HCT116 (cell line): ENCODE data around the gene DDX50. TPM values are rescaled to one million over a fixed set of nuclear protein-coding genes. Genes with fewer than 3 reads are reported as not detected.

ENCODE experiments used
- ATAC-seq: fragments of 200-7000 bp; cut with Tn5 transposase; 2 replicates; pipeline ENCODE4 v1.9.1; 2020; ENCODE audit warnings: mild to moderate bottlenecking, moderate library complexity
- BruUV-seq: library from RNA; stranded (reverse); fragments of 400-500 nt; replicated peaks from 2 replicates; lab custom pipeline; 2021; lab: Mats Ljungman, UMichigan
- CTCF ChIA-PET: fragments of 300-600 bp; sonication (Branson Sonifier 250); formaldehyde crosslinking; loops from one replicate; lab custom pipeline; 2021; ENCODE audit warnings: antibody characterized with exemption; lab: Charles Lee
- POLR2A ChIA-PET: fragments of 300-600, 350-600 bp; sonication (Branson Sonifier 250); formaldehyde crosslinking; loops from one replicate; lab custom pipeline; 2021; ENCODE audit warnings: antibody characterized with exemption; lab: Charles Lee
- RAD21 ChIA-PET, 2 experiments: fragments of 300-600 bp; sonication (Branson Sonifier 250); formaldehyde crosslinking; loops; one replicate each; lab custom pipeline; 2023; ENCODE audit warnings: low total read pairs in 2 of 2; ENCODE audit not compliant: uncharacterized antibody in 2 of 2, unreplicated experiment in 2 of 2, low non-redundant PET in 1 of 2; lab: Charles Lee
- DNase-seq: peaks from one replicate; pipeline ENCODE4 v3.0.0-alpha.2; 2010; ENCODE audit warnings: low read depth, low spot score
- H2AFZ ChIP-seq: fragments of 200-600 bp; shearing (Covaris generic), sonication (generic); 2 replicates; pipeline ENCODE4 v1.6.1; 2017; ENCODE audit warnings: low read depth, mixed run types, mixed read lengths, antibody characterized with exemption, low read length; ENCODE audit not compliant: poor library complexity, severe bottlenecking
- H3K27ac ChIP-seq: 2 replicates; pipeline ENCODE4 v1.5.1; 2012; ENCODE audit warnings: low read depth, low read length
- H3K27me3 ChIP-seq: fragments of 200-600 bp; sonication (generic); 2 replicates; pipeline ENCODE4 v1.6.1; 2016; ENCODE audit warnings: mixed run types, low read length, mixed read lengths; ENCODE audit not compliant: insufficient read depth
- H3K36me3 ChIP-seq, 2 experiments: fragments of 200-500 bp in 1 of 2; fragments of 200-600 bp in 1 of 2; sonication (Bioruptor generic) in 1 of 2; sonication (generic) in 1 of 2; 2 replicates each; pipeline versions ENCODE4 v1.5.1 to v1.6.1; 2014 to 2016; ENCODE audit warnings: low read length in 2 of 2, inconsistent platforms in 1 of 2, mixed read lengths in 1 of 2, mixed run types in 1 of 2; ENCODE audit not compliant: insufficient read depth in 2 of 2, control insufficient read depth in 1 of 2
- H3K4me1 ChIP-seq, 2 experiments: fragments of 200-600 bp in 1 of 2; sonication (generic) in 1 of 2; 2 replicates each; pipeline versions ENCODE4 v1.5.1 to v1.6.1; 2012 to 2017; ENCODE audit warnings: low read length in 2 of 2, inconsistent platforms in 1 of 2, mild to moderate bottlenecking in 1 of 2, mixed read lengths in 1 of 2, mixed run types in 1 of 2, moderate library complexity in 1 of 2; ENCODE audit not compliant: insufficient read depth in 2 of 2, control insufficient read depth in 1 of 2
- H3K4me2 ChIP-seq: fragments of 200-600 bp; sonication (generic); 2 replicates; pipeline ENCODE4 v1.6.1; 2017; ENCODE audit warnings: mixed run types, low read length, mixed read lengths
- H3K4me3 ChIP-seq, 2 experiments: fragments of 200-600 bp in 1 of 2; sonication (generic) in 1 of 2; replicated peaks in 1 of 2; 2 replicates each; pipeline ENCODE4 v1.5.1; 2011 to 2016; ENCODE audit warnings: low read length in 2 of 2, control low read depth in 1 of 2, low read depth in 1 of 2, mild to moderate bottlenecking in 1 of 2, mixed read lengths in 1 of 2, mixed run types in 1 of 2
- H3K79me2 ChIP-seq: fragments of 200-600 bp; sonication (generic); 2 replicates; pipeline ENCODE4 v1.6.1; 2017; ENCODE audit warnings: mild to moderate bottlenecking, mixed run types, low read length, moderate library complexity, mixed read lengths; ENCODE audit not compliant: insufficient read depth
- H3K9ac ChIP-seq: fragments of 200-600 bp; sonication (generic); 2 replicates; pipeline ENCODE4 v1.6.1; 2016; ENCODE audit warnings: low read length, mixed read lengths
- H3K9me2 ChIP-seq: fragments of 200-600 bp; sonication (generic), shearing (Covaris generic); 2 replicates; pipeline ENCODE4 v1.6.1; 2017; ENCODE audit warnings: mixed run types, mild to moderate bottlenecking, moderate library complexity; ENCODE audit not compliant: insufficient read depth
- H3K9me3 ChIP-seq, 2 experiments: fragments of 200-500 bp in 1 of 2; fragments of 200-600 bp in 1 of 2; sonication (Bioruptor generic) in 1 of 2; sonication (generic) in 1 of 2; 2 replicates each; pipeline ENCODE4 v1.6.1; 2014 to 2017; ENCODE audit warnings: low read length in 2 of 2, mixed read lengths in 2 of 2, inconsistent platforms in 1 of 2, low read depth in 1 of 2, mild to moderate bottlenecking in 1 of 2, mixed run types in 1 of 2, moderate library complexity in 1 of 2; ENCODE audit not compliant: control insufficient read depth in 1 of 2, insufficient read depth in 1 of 2
- H4K20me1 ChIP-seq: fragments of 200-600 bp; sonication (generic), shearing (Covaris generic); 2 replicates; pipeline ENCODE4 v1.6.1; 2017; ENCODE audit warnings: mixed run types, mild to moderate bottlenecking, moderate library complexity; ENCODE audit not compliant: insufficient read depth
- CEBPB ChIP-seq: IDR thresholded peaks from 2 replicates; pipeline ENCODE4 v1.6.1; 2012; ENCODE audit warnings: low read depth
- EGR1 ChIP-seq: IDR thresholded peaks from 2 replicates; pipeline ENCODE4 v1.6.1; 2012; ENCODE audit warnings: low read depth
- EZH2 ChIP-seq: fragments of 200-600 bp; sonication (generic); IDR thresholded peaks from 2 replicates; pipeline ENCODE4 v1.6.1; 2017; ENCODE audit warnings: antibody characterized with exemption, mixed run types
- EZH2phosphoT487 ChIP-seq: fragments of 200-600 bp; IDR thresholded peaks from 2 replicates; pipeline ENCODE4 v1.6.1; 2018; ENCODE audit warnings: antibody characterized with exemption, borderline replicate concordance
- FOSL1 ChIP-seq: IDR thresholded peaks from 2 replicates; pipeline ENCODE4 v1.6.1; 2012; ENCODE audit warnings: low read depth
- JUND ChIP-seq: IDR thresholded peaks from 2 replicates; pipeline ENCODE4 v1.6.1; 2012
- POLR2A ChIP-seq: IDR thresholded peaks from 2 replicates; pipeline ENCODE4 v1.7.0; 2011; ENCODE audit warnings: borderline replicate concordance; ENCODE audit not compliant: insufficient read depth, insufficient read length; ENCODE audit errors: extremely low read depth
- POLR2AphosphoS5 ChIP-seq: IDR thresholded peaks from 2 replicates; pipeline ENCODE4 v1.6.1; 2011; ENCODE audit warnings: mild to moderate bottlenecking, low read depth, low read length, moderate library complexity
- RAD21 ChIP-seq: IDR thresholded peaks from 2 replicates; pipeline ENCODE4 v1.6.1; 2012; ENCODE audit warnings: low read depth, mild to moderate bottlenecking
- REST ChIP-seq: IDR thresholded peaks from 2 replicates; pipeline ENCODE4 v1.6.1; 2012; ENCODE audit warnings: low read depth
- SP1 ChIP-seq: IDR thresholded peaks from 2 replicates; pipeline ENCODE4 v1.6.1; 2012; ENCODE audit warnings: low read depth
- YY1 ChIP-seq: IDR thresholded peaks from 2 replicates; pipeline ENCODE4 v1.6.1; 2011; ENCODE audit warnings: low read length, low read depth, moderate library complexity, mild to moderate bottlenecking; ENCODE audit not compliant: insufficient replicate concordance; ENCODE audit errors: extremely low read depth
- ZBTB33 ChIP-seq: IDR thresholded peaks from 2 replicates; pipeline ENCODE4 v1.6.1; 2011; ENCODE audit warnings: mild to moderate bottlenecking, low read length, moderate library complexity; ENCODE audit not compliant: insufficient replicate concordance; ENCODE audit errors: extremely low read depth
- ZNF274 ChIP-seq: fragments of 200-500 bp; sonication (Bioruptor generic); IDR thresholded peaks from 2 replicates; pipeline ENCODE4 v1.6.1; 2014; ENCODE audit warnings: mild to moderate bottlenecking, low read depth, low read length, inconsistent platforms
- intact Hi-C: fragments of 100-400 bp; cut with micrococcal nuclease; formaldehyde crosslinking; loops from 2 replicates; pipeline ENCODE4 v1.10.0; 2022
- total RNA-seq: library from RNA; stranded (reverse); gene quantifications from one replicate; pipeline ENCODE4 v1.2.1, GENCODE V29; 2021; ENCODE audit not compliant: unreplicated experiment
- TF ChIP-seq, protein P1 (sequence below): IDR thresholded peaks from 2 replicates; pipeline ENCODE4 v1.6.1; 2012
- TF ChIP-seq, protein P2 (sequence below): IDR thresholded peaks from 2 replicates; pipeline ENCODE4 v1.6.1; 2012

The DDX50 gene
- total RNA-seq, 1 experiment from 2014 or later, result 25.6 TPM

- Histone ChIP-seq H3K4me2 (no peak overlapping the region), H3K9me2 (no peaks in the 10 kb centered on the region), H4K20me1 (no peaks in the 10 kb centered on the region), H3K4me3 (no peak overlapping the region), H3K36me3 (no peaks in the 10 kb centered on the region), H2AFZ (no peak overlapping the region), H3K9ac (no peak overlapping the region), H3K27ac (no peak overlapping the region), H3K4me1 (no peaks in the 10 kb centered on the region), H3K9me3 (peaks cover 0 to 6% of the 10 kb centered on the region in 2 experiments; a peak in 1 of 4 replicates), H3K27me3 (no peaks in the 10 kb centered on the region), H3K79me2 (no peaks in the 10 kb centered on the region)
- RAD21 ChIA-PET, result no interaction called here
- POLR2A ChIA-PET, result no interaction called here
- intact Hi-C loops, result no loop called here
- ATAC-seq, result no peak
- no TSS peak for BruUV-seq
- no peak for DNase-seq
- CTCF ChIA-PET, result no interaction called here
- TF ChIP-seq EGR1 (no peak), ZNF274 (no peak), REST (no peak), EZH2phosphoT487 (no peak), ZBTB33 (no peak), YY1 (no peak), POLR2A (no peak), JUND (no peak), RAD21 (no peak), SP1 (no peak), EZH2 (no peak), FOSL1 (no peak), POLR2AphosphoS5 (no peak), CEBPB (no peak)
- TF ChIP-seq, protein P1, sequence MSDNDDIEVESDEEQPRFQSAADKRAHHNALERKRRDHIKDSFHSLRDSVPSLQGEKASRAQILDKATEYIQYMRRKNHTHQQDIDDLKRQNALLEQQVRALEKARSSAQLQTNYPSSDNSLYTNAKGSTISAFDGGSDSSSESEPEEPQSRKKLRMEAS, result no peak
- TF ChIP-seq, protein P2, sequence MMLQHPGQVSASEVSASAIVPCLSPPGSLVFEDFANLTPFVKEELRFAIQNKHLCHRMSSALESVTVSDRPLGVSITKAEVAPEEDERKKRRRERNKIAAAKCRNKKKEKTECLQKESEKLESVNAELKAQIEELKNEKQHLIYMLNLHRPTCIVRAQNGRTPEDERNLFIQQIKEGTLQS, result no peak
Observed at GRCh38 chr10:68871105-68871711, 29.9 kb upstream of the DDX50 start.
